Hepatocyte (in vitro differentiated cells): ENCODE data around the gene ITPR3. TPM values are rescaled to one million over a fixed set of nuclear protein-coding genes. Genes with fewer than 3 reads are reported as not detected.

Experiments
- DNase-seq: peaks from one replicate; pipeline ENCODE4 v3.0.0-alpha.2; 2016; ENCODE audit warnings: low spot score
- H2AFZ ChIP-seq: fragments of 200-600 bp; sonication (generic); 2 replicates; pipeline ENCODE4 v1.6.0; 2016; ENCODE audit warnings: antibody characterized with exemption, mild to moderate bottlenecking
- H3K27ac ChIP-seq: fragments of 200-600 bp; sonication (generic); 2 replicates; pipeline ENCODE4 v1.5.1; 2016; ENCODE audit warnings: mild to moderate bottlenecking
- H3K27me3 ChIP-seq: fragments of 200-600 bp; sonication (generic); 2 replicates; pipeline ENCODE4 v1.6.1; 2016
- H3K36me3 ChIP-seq: fragments of 200-600 bp; sonication (generic); replicated peaks from 2 replicates; pipeline ENCODE4 v1.5.1; 2016; ENCODE audit warnings: low read depth; ENCODE audit not compliant: insufficient read depth
- H3K4me1 ChIP-seq: fragments of 200-600 bp; sonication (generic); 2 replicates; pipeline ENCODE4 v1.5.1; 2016; ENCODE audit warnings: mild to moderate bottlenecking, moderate library complexity; ENCODE audit not compliant: insufficient read depth
- H3K4me2 ChIP-seq: fragments of 200-600 bp; sonication (generic); 2 replicates; pipeline ENCODE4 v1.6.0; 2016
- H3K4me3 ChIP-seq: fragments of 200-600 bp; sonication (generic); 2 replicates; pipeline ENCODE4 v1.5.1; 2016; ENCODE audit warnings: mild to moderate bottlenecking
- H3K79me2 ChIP-seq: fragments of 200-600 bp; sonication (generic); 2 replicates; pipeline ENCODE4 v1.6.0; 2017; ENCODE audit warnings: mild to moderate bottlenecking
- H3K9me2 ChIP-seq: fragments of 200-600 bp; sonication (generic); replicated peaks from 2 replicates; pipeline ENCODE4 v1.6.0; 2017; ENCODE audit warnings: mild to moderate bottlenecking; ENCODE audit not compliant: insufficient read depth
- H3K9me3 ChIP-seq: fragments of 200-600 bp; sonication (generic); 2 replicates; pipeline ENCODE4 v1.5.1; 2016; ENCODE audit warnings: low read depth, mild to moderate bottlenecking
- H4K20me1 ChIP-seq: fragments of 200-600 bp; sonication (generic); 2 replicates; pipeline ENCODE4 v1.6.0; 2016; ENCODE audit warnings: mild to moderate bottlenecking; ENCODE audit not compliant: insufficient read depth, poor library complexity, severe bottlenecking
- CTCF ChIP-seq: fragments of 200-600 bp; sonication (generic); IDR thresholded peaks from 2 replicates; pipeline ENCODE4 v1.5.1; 2016; ENCODE audit warnings: antibody characterized with exemption, mild to moderate bottlenecking; ENCODE audit not compliant: poor library complexity
- EZH2 ChIP-seq: fragments of 200-600 bp; sonication (generic); IDR thresholded peaks from 2 replicates; pipeline ENCODE4 v1.6.1; 2016; ENCODE audit warnings: antibody characterized with exemption, mild to moderate bottlenecking, borderline replicate concordance
- EZH2phosphoT487 ChIP-seq: fragments of 200-600 bp; sonication (generic); IDR thresholded peaks from one replicate; pipeline ENCODE4 v1.6.1; 2018; ENCODE audit warnings: antibody characterized with exemption, mild to moderate bottlenecking, low read depth, moderate library complexity; ENCODE audit not compliant: unreplicated experiment, severe bottlenecking
- WGBS: methylation state at CpG from one replicate; pipeline ENCODE4 v1.1.6; 2016; ENCODE audit warnings: low lambda C conversion rate; ENCODE audit errors: missing lambda C conversion rate; 5-methylcytosine and 5-hydroxymethylcytosine counted together
- polyA plus RNA-seq: library from polyadenylated mRNA; unstranded; fragments of >200 nt; fragmentation: Nextera tagmentation; extraction: Ambion mirVana; gene quantifications from 2 replicates; pipeline ENCODE4 v1.2.1, GENCODE V29; 2016
- total RNA-seq: library from RNA; depleted of rRNA; stranded (reverse); fragments of >200 nt; gene quantifications from 2 replicates; pipeline ENCODE4 v1.2.3, GENCODE V29; 2014

ITPR3 gene
- total and polyA plus RNA-seq, 2 experiments from 2014 or later = 16.5 to 39.6 TPM

- no peaks in the 10 kb centered on the region for H3K79me2 ChIP-seq
- H2AFZ ChIP-seq = no peak overlapping the region
- no peak overlapping the region for H3K4me2 ChIP-seq
- H3K36me3 ChIP-seq = no peaks in the 10 kb centered on the region
- WGBS = 94% methylated on average over 11 of the region's 16 CpGs
- TF ChIP-seq CTCF (no peak), EZH2phosphoT487 (no peak), EZH2 (no peak)
- no peak overlapping the region for H3K4me3 ChIP-seq
- H3K27me3 ChIP-seq = no peaks in the 10 kb centered on the region
- no peak overlapping the region for H3K27ac ChIP-seq
- H4K20me1 ChIP-seq = no peaks in the 10 kb centered on the region
- H3K4me1 ChIP-seq = no peaks in the 10 kb centered on the region
- no peak for DNase-seq
- H3K9me3 ChIP-seq = no peaks in the 10 kb centered on the region
- no peaks in the 10 kb centered on the region for H3K9me2 ChIP-seq
Observed at GRCh38 chr6:33684428-33684896, 63.3 kb downstream of the ITPR3 start.

GRCh38 chr6:33684983-33685382 is 63.9 kb downstream of the ITPR3 start:
- H3K27me3 ChIP-seq = no peaks in the 10 kb centered on the region
- no peak for TF ChIP-seq CTCF
- no peak for TF ChIP-seq EZH2
- TF ChIP-seq EZH2phosphoT487 = no peak
- 97% methylated on average over 7 of the region's 7 CpGs for WGBS
- no peaks in the 10 kb centered on the region for H3K36me3 ChIP-seq
- no peak overlapping the region for H3K4me2 ChIP-seq
- no peak for DNase-seq
- H3K9me2 ChIP-seq = no peaks in the 10 kb centered on the region
- H2AFZ ChIP-seq = no peak overlapping the region
- no peak overlapping the region for H3K4me3 ChIP-seq
- H3K79me2 ChIP-seq = no peaks in the 10 kb centered on the region
- H3K4me1 ChIP-seq = no peaks in the 10 kb centered on the region
- no peaks in the 10 kb centered on the region for H3K9me3 ChIP-seq
- H3K27ac ChIP-seq = no peak overlapping the region
- H4K20me1 ChIP-seq = no peaks in the 10 kb centered on the region

- Histone ChIP-seq H3K36me3 (no peaks in the 10 kb centered on the region), H3K9me2 (no peaks in the 10 kb centered on the region)
Observed at GRCh38 chr6:33685411-33686224, 64.5 kb downstream of the ITPR3 start.

More at GRCh38 chr6:33685411-33686224, 64.5 kb downstream of the ITPR3 start:
- no peak for TF ChIP-seq EZH2phosphoT487
- TF ChIP-seq CTCF = no peak
- no peak for TF ChIP-seq EZH2
- H3K9me3 ChIP-seq = no peaks in the 10 kb centered on the region
- H3K4me2 ChIP-seq = no peak overlapping the region
- WGBS = 94% methylated on average over 28 of the region's 38 CpGs
- H3K27me3 ChIP-seq = no peaks in the 10 kb centered on the region
- H2AFZ ChIP-seq = no peak overlapping the region
- H3K27ac ChIP-seq = no peak overlapping the region
- no peaks in the 10 kb centered on the region for H3K4me1 ChIP-seq
- no peak overlapping the region for H3K4me3 ChIP-seq
- H4K20me1 ChIP-seq = no peaks in the 10 kb centered on the region
- DNase-seq = no peak
- no peaks in the 10 kb centered on the region for H3K79me2 ChIP-seq
